HG03139 (cell line): ENCODE measurements around the gene TGFB1.

Experiments
- ATAC-seq: cut with Tn5 transposase; IDR thresholded peaks from one replicate; pipeline ENCODE4 v1.9.1; 2021; ENCODE audit not compliant: unreplicated experiment

The TGFB1 gene

DNA sequence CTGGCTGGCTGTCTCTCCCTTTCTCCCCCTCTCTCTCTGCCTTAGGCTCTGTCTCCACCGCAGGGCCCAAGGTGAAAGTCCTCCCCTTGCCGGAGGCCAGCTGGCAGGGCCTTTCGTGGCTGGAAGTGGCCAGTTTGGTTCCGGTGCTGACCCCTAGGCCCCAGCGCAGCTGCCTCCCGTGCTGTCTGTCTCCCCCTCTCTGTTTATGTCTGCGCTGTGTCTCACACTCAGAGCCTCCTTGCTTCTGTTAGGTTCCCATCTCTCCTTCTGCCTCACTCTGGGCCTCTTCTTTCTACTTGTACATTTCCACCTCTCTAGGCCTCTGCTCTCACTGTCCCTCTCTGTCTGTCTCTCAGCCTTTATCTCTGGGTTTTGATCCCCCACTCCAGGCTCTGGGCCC lies 30.7 kb downstream of the TGFB1 start:
- no peak for ATAC-seq

DNA sequence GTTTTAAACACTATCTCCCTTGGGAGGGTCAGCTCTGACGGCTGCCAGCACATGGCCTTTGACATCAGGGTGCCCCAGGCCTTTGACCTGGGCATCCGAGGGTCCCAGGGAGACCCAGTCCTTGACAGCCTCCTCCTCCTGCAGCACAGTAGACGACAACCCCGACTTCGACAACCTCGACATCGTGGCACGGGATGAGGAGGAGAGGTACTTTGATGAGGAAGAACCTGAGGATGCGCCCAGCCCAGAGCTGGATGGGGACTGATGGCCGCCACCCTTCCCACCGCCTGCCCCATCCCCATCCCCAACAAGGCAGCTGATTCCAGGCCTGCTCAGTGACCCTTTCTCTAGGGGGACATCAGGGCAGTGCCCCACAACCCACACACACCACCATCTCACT lies 31.3 kb downstream of the TGFB1 start:
- no peak for ATAC-seq

DNA sequence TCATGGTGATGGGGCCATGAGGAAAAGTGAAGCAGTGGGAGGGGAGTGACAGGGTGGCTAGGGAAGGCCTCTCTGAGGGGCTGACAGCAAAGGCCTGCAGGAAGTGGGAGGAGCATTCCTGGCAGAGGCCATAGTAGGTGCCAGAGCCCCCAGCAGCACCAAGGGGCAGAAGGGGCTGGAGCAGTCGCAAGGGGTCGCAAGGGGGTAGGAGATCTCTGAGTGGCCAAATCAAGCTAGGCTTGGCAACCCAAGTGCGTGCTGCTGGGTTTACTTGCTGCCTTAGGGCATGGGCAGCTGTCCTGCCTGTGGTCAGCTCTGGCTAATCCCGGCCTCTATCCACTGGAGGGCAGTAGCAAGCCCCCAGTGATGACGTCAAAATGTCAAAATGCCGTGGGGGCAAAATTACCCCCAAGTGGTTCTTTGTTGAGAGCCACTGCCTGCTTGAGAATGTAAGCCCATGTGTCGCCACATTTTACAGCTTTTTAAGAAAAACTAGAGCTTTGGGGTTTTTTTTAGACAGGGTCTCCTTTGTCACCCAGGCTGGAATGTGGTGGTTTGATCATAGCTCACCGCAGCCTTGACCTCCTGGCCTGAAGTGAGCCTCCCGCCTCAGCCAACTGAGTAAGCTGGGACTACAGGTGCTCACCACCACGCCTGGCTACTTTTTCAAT lies 32.0 kb downstream of the TGFB1 start:
- no peak for ATAC-seq

DNA sequence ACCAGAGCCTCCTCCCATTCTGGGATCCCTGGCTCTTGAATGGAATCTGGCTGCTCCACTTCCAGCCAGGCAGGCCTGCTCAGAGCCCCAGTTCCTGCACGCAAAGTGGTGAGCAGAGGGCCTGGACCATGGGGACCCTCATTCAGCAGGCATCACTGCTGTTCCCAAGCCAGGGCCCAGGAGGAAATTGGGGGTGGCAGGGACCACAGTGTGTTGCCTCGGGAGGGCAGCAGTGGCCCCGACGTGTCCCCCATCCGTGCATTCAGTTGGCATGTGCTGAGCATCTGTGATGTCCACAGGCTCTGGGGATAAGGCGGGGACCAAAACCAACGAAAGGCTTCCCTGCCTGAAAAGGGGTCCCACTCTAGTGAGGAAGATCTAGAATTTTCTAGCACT lies 32.5 kb downstream of the TGFB1 start:
- no peak for ATAC-seq

DNA sequence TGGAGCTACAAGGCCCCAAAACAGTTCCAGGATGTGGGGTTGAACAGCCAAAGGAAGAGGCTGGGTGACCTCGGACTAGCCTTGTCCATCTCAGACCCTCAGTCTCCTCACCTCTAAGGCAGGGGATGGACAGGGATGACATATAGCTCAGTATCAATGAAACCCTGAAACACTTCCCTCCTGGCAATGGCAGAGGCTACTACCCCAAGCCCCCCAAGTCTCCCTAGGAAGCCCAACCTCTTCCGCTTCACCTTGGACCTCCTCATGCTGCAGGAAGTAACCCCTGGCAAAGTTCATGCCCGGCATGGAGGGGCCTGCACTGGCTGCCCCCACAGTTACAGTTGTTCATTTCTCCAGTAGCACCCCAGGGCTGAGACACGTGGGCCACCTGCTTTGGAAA lies 33.2 kb downstream of the TGFB1 start:
- no peak for ATAC-seq

DNA sequence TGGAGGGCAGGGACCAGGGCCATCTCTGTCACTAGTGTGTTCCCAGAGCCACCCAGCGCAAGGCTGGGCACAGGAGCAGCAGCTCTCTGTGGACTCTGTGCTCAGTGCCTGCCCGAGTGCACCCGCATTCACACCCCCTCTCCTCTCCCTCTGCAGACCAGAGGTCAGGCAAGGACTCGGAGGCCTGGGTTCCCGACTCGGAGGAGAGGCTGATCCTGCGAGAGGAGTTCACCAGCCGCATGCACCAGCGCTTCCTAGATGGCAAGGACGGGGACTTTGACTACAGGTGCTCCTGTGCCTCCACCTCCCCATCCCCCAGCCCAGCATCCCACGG lies 33.6 kb downstream of the TGFB1 start:
- ATAC-seq = no peak

DNA sequence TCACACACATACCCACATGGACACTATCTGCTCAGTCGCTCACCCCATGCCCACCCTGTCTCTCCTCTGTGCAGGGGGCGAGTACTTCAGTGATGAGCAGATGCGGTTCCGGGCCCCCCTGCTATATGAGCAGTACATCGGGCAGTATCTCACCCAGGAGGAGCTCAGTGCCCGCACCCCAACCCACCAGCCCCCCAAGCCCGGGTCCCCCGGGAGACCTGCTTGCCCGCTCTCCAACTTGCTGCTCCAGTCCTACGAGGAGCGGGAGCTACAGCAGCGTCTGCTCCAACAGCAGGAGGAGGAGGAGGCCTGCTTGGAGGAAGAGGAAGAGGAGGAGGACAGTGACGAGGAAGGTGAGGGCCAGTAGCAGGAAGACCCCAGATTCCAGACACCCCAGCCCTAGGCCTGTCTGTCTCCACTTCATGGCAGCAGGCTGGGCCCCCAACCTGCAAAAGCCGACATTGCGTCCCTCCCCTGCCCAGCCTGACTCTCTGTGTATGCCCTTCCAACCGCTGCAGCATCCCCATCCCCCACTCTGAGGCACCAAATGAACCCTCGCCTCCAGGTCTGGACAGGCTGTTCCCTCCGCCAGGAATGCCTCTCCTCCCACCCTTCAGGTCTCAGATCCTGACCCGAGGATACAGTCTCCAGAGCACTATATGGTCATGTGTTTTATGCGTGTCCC lies 34.1 kb downstream of the TGFB1 start:
- ATAC-seq = no peak

DNA sequence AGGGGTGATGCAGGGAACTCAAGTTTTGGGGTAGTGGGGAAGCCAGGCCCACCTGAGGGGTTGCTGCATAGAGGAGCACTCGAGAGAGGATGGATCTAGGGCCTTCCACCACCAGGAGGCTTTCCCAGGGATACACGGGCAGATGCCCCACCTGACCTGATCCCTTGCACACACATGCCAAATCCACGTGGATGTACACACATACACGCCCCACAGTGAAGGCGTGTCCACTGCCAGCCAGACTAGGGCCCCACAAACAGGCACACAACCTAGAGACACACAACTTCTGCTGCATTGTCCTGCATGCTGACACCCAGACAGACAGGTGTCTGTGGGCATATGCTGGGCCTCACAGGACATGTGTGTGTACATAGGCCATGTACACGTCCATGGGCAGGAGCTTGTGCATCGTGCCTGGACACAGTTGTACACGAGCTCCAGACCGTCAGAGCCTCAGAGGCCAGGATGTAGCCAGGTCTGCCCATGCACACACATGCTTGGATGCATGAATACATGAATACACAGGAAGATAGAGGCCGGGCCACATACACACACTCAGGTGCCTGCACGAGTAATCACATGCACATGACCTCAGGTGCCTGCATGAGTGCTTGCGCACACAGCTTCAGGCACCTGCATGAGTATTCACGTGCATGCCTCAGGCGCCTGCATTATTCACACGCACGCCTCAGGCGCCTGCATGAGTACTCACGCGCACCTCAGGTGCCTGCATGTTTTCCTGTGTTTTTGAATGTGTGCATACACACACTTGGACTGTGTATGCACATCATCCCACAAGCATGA lies 34.8 kb downstream of the TGFB1 start:
- no peak for ATAC-seq

DNA sequence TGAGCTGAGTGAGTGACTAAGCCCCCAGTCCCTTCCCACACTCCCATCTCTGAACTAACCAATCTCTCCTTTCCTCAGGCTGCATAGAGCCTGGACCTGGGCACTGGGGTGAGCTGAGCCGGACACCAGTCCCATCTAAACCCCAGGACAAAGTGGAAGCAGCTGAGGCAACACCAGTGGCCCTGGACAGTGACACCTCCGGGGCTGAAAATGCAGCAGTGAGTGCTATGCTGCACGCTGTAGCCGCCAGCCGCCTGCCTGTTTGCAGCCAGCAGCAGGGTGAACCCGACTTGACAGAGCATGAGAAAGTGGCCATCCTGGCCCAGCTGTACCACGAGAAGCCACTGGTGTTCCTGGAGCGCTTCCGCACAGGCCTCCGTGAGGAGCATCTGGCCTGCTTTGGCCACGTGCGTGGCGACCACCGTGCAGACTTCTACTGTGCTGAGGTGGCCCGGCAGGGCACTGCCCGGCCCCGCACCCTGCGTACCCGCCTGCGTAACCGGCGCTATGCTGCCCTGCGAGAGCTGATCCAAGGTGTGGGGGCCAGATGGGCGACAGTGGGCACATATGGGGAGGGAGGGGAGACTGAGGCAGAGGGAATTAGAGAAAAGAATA lies 37.3 kb downstream of the TGFB1 start:
- no peak for ATAC-seq

DNA sequence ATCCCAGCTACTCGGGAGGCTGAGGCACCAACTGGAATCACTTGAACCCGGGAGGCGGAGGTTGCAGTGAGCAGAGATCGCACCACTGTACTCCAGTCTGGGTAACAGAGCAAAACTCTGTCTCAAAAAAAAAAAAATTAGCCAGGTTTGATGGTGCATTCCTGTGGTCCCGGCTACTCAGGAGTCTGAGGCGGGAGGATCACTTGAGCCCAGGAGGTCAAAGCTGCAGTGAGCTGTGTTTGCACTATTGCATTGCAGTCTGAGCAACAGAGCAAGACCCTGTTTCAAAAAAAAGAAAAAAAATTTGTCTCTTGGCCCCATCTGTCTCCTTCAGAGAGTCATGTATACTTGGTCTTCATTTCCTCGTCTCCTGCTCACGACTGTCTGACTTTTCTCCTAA lies 42.1 kb downstream of the TGFB1 start:
- ATAC-seq = no peak

DNA sequence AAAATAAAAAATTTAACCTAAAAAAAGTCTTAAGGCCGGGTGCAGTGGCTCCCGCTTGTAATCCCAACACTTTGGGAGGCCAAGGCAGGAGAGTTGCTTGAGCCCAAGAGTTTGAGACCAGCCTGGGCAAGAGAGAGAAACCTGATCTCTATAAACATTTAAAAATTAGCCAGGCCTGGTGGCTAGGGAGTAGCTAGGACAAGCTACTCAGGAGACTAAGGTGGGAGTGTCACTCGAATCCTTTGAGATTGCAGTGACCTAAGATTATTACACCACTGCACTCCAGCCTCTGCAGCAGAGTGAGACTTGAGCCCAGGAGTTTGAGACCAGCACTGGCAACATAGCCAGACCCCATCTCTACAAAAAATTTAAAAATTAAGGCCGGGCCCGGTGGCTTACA lies 42.6 kb downstream of the TGFB1 start:
- ATAC-seq = no peak

DNA sequence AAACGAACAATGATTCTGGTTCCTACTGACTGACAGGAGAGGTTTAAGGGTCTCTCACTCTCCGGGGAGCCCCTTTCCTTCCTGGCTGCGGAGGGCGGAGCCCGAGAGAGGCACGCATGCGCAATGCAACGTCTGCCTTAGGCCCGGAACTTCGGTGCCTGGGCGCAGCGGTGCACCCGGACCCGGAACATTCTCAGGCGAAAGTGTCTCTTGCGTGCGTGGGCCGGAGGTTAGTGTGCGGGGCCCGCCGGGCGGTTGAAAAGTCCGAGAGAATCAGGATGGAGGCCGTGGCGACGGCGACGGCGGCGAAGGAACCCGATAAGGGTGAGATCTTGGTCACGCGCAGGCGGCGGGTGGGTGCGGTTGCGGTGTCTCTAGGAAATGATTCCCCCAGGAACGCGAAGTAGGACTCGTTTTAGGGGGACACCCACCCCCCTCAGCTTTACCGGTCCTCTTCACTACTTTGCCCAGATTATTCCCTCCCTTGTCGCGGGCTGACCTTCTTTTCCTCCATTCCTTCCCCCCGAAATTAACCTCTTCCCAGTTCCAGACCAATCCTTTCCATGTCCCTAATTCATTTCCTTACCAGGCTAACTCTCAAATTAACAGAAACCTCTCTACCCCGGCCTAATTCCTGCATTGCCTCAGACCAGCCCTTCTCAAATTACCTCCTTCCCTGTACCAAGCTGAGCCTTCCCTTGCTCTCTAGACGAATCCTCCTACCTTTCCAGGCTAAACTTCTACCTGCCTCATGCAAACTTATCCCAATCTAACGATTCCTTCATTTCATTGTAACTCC lies 43.5 kb downstream of the TGFB1 start, which contains the start of gene CCDC97:
Gene CCDC97 (plus strand): TSS at position 140 of the 799 bp plus-strand sequence. CDS start 139 bp downstream, at position 279.
- peak; percentile 54 for ATAC-seq

DNA sequence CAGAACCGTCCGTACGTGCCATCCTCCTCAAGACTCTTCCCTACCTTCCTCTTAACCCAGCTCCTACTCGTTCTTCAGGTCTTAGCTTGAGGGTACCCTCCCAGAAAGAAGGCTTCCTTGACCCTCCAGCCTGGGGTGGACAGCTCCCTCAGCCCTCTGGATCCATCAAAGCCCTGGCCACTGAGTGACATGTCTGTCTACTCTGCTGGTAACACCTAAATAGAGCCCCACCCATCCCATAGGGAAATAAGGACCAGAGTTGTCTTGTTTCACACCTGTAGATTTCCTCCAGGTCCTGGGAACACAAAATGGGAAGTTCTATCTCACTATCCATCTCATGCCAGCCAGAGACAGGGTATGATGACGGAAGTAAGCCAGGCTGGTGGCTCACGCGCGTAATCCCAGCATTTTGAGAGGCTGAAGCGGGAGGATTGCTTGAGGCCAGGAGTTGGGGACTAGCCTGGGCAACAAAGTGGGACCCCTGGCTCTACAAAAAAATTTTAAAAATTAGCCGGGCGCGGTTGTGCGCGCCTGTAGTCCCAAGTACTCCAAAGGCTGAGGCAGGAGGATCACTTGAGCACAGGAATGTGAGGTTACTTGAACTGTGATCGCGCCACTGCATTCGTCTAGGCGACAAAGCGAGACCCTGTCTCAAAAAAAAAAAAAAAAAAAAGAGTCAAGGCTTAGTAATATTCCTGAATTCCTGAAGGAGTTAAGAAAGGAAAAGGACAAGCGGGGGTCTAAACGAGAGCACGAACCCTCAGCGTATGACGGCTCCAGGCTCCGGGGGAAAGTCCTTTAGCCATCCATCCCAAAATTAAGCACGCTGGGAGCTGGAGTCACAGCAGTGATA lies 44.3 kb downstream of the TGFB1 start:
- ATAC-seq = no peak

DNA sequence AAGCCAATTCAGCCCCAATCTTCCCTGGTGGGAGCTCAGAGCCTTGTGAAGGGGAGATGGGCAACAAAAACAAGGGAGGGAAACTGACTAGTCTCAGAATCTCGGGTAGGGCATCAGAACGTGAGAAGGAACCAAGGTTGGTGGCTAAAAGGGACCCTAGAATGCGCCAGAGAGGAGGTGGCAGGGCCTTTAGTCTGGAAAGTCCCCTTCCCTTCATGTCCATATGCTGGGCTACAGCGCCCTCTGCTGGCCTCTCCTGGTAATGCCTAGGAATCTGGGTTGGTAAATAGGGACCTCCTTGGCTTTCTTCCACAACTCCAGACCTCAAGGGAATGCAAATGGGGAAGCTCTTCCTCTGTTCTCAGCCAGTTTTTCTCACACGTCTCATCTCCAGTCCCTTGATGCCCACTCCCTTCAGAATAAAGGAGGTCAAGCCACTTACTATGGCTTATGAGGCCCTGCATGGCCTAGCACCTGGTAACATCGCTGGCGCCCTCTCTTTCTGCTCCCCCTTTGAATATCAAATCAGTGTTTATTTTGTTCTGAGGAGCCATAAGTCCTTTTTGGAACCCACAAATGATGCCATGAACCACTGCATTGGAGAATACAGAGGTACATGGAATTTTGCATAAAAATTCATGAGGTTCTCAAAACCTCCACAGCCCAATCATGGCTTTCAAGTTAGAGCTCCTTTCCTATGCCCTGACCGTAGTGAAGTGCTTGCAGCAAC lies 45.1 kb downstream of the TGFB1 start:
- no peak for ATAC-seq

DNA sequence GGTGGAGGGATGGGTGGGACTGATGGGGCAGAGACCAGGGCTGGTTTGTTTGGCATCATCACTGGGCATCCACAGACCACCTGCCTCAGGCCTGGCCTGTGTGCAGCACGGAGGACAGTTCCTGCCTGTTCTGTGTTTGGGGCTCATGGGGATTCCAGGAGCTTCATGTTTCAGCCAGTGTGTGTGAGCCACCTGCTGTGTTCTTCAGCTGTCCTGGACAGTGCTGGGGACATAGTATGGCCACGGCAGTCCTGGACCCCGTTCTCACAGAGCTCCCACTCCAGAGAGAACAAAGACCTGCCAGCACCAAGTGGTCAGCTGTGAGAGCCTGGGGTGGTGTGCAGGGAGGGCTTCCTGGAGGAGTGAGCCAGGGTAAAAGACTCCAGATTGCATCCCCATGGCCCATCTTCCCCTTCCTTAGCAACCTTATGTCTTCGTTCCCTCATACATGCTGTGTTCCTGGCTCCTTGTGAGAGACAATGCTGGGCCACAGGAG lies 45.7 kb downstream of the TGFB1 start:
- ATAC-seq = no peak

DNA sequence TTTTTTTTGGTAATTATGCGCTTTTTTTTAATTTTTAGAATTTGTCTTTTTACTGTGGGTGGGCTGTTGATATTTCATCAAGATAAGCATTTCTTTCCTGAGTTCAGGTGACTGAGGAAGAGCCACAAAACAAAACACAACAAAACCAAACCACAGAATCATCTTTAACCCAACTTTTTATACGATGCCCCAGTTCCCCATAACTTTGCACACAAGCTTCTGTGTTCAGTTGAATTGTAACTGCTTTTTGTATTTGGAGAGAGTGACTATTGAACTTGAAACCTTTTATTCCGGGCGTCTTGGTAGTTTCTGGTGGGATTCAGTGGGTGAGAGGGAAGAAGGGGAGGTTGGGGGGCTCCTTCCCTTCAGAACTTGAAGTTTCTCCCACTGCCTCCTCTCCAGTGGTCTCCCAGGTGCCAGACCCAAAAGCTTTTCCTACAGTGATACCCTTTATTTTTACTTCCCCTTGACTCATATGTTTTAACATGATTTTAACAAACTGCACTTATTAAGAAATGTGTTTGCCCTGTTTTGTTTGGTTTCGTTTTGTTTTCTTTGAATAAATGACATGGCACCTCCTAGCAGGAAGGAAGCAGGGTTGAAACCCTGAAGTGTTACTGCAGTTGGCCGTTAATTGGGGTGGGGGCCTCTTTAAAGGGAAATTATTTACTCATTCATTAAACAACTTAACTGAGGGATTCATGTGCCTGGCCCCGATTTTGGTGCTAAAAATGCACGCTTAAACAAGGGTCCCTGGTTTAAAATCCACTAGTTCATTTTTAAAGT lies 46.4 kb downstream of the TGFB1 start:
- ATAC-seq = no peak

DNA sequence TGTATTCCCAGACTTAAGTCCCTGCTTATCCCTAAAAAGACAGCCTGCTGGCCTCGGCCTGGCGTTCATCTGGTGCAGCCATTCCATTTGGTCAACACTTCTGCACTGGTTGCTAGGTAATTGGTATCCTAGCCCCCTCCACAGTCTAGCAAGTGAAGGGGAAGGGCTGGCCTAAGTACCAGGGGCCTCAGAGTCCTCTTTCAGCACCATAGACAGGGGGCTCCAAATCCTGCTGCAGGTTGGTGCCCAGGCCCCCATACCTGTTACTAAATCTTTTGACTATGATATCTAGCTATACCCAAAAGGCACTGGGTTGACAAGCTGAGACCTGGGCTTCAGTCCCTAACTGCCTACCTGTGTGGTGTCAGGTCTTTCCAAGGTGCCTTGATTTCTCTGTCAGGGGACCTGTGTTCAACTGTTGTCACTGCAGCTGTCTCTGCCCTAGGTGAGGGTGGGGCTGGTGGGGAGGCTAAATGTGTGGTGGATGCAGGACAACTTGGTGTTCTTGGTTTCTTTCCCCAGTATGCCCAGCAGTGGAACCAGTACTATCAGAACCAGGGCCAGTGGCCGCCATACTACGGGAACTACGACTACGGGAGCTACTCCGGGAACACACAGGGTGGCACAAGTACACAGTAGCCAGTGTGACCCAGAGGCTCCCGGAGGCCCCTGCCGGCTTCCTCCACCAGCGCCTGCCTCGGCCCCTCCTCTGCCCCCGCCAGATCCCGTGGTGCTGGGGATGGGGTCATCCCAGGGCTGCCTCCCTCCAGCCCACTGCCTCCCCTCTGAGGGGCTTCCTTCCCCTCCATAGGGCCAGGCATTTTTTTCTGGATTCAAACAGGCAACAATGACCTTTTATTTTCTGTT lies 47.6 kb downstream of the TGFB1 start:
- ATAC-seq = no peak
